ENCODE data around the gene AP1B1.
A peak's percentile ranks its signal among the peaks of the same experiment; 100 is the strongest.

AP1B1 gene

DNA sequence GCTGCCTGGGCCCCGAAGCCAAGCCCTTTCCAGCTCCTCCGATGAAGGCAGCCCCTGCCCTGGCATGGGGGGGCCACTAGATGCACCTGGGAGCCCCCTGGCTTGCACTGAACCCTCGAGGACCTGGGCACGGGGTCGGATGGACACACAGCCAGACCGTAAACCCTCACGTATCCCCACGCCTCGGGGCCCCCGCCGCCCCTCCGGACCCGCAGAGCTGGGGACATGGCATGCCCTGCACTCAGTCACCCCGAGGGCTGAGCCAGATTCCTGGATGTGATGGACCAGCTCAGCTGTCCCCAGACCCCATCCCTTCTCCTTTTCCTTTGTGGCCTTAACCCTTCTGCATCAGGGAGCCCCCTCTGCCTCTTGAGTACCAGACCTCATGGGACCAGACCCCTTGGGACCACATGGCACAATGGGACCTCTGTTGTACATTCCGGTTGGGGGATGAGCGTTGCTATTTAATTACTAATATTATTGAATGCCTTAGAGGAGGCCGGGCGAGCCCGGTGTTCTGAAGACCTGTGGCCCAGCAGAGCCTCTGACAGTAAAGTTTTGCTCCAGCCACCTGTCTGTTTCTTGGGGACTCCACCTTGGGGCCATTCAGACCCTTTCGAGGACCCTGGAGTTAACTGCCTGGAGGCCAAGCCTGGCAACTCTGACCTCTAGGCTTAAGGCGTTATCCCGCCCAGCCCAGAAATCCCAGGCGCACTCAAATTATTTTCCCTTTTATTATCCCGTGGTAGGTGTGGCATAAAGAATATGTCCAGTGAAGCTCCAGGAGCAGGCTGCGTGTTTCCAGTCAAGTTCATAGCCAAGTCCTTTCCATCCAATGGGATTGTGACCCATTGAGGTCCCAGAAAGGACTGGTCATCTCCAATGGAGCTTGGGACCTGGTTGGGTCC lies 75.9 kb downstream of the AP1B1 start:
- no peak for FAIRE-seq

DNA sequence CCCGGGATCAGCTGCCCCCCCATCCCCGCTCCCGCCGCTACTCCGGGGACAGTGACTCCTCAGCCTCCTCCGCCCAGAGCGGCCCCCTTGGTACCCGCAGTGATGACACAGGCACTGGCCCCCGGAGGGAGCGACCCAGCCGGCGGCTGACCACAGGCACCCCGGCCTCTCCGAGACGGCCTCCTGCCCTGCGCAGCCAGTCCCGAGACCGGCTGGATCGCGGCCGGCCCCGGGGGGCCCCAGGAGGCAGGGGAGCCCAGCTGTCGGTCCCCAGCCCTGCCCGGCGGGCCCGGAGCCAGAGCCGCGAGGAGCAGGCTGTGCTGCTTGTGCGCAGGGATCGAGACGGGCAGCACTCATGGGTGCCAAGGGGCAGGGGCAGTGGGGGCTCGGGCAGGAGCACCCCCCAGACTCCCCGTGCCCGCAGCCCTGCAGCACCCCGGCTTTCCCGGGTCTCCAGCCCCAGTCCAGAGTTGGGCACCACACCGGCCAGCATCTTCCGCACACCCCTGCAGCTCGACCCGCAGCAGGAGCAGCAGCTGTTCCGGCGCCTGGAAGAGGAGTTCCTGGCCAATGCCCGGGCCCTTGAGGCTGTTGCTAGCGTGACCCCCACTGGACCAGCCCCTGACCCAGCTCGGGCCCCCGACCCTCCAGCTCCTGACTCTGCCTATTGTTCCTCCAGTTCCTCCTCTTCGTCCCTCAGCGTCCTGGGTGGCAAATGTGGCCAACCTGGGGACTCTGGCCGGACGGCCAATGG lies 76.7 kb downstream of the AP1B1 start:
- no peak for FAIRE-seq

DNA sequence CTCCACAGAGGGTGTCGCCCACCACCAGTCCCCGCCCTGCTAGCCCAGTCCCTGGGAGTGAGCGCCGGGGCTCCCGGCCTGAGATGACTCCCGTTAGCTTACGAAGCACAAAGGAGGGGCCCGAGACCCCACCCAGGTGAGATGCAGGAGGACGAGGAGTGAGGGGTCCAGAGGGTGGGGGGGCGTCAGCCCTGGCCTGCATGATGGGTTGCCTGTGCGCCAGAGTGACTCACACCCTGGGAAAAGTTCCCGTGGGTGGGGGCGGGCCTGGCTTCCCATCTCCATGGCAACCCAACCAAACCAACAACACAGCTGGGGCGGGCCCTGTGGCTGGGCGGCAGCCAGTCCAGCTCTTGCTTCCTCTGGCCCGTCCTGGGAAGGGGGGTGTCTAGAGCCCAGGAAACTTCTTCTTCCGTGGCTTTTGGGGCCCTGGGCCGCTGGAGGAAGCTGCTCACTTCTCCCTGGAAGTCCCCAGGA lies 77.5 kb downstream of the AP1B1 start:
- peak; percentile 61 for FAIRE-seq

DNA sequence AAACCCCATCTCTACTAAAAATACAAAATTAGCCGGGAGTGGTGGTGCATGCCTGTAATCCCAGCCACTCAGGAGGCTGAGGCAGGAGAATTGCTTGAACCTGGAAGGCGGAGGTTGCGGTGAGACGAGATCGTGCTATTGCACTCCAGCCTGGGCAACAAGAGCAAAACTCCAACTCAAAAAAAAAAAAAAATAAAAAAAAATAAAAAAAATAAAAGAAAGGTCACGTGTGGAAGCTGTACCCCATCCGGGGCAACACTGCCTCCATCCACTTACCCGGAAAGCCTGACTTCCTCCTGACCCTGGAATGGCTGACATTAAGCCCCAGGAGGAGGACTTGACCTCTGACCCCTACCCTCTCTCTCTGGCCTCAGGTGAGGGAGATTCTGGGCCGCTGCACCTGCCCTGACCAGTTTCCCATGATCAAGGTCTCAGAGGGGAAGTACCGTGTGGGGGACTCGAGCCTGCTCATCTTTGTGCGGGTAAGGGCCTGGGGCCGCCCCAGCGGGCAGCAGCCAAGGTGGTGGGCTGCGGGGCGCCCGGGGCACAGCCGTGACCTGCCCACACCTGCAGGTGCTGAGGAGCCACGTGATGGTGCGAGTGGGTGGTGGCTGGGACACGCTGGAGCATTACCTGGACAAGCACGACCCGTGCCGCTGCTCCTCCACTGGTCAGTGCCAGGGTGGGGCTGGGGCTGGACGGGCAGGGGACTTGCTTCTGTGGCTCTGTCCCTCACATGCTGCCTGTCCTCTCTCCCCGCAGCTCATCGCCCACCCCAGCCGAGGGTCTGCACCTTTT lies 78.1 kb downstream of the AP1B1 start:
- FAIRE-seq, result no peak

DNA sequence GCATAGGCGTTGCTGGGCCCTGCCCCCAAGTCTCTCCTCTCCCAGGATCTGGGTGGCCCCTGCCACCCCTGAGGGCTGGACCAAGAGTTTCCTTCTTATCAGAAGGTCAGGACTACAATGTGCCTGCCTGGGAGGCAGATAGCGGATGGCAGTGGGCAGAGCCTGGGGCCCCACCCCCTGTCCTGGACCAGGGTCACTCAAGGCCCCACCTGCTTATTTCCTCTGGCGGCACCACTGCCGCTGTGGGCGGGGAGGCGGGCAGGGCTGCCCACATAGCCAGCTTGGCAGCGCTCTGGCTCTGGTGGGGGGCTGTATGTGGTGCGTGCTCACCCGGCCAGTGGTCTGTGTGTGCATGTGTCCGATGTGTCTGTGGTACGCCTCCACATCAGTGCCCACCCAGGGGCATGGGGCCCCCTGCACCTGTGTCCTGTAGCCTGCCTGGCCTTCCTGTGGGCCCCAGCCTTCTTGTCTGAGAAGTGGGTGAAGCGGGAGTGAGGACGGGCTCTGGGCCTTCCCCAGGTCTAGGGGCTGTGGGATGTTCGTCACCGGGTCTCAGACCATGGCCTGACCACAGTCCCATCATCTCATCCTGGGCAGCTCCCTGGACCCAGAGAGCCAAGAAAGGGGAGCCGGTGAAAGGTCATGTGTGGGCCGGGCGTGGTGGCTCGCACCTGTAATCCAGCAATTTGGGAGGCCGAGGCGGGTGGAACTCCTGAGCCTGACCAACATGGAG lies 78.9 kb downstream of the AP1B1 start:
- FAIRE-seq, result no peak

DNA sequence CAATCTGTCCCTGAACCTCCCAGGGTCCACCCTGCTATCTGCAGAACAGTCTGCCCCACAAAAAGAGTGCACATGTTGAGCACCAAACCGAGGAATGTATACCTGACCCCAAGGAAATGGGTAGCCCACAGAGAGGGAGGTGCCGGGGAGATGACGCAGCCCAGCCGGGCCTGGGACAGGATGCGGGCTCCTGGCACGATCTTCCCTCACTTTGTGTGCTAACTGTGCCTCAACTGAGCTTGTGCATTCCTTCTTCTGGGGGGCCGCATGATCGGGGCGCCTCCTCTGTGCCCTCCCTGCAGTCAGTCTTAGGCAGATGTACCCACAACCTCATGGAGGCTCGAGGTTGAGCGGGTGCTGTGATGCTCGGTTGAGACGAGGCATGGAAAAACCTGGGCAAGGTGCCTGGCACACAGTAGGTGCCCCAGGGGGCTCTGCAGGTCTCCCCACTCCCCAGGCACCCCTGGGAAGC lies 79.5 kb downstream of the AP1B1 start:
- no peak for FAIRE-seq

DNA sequence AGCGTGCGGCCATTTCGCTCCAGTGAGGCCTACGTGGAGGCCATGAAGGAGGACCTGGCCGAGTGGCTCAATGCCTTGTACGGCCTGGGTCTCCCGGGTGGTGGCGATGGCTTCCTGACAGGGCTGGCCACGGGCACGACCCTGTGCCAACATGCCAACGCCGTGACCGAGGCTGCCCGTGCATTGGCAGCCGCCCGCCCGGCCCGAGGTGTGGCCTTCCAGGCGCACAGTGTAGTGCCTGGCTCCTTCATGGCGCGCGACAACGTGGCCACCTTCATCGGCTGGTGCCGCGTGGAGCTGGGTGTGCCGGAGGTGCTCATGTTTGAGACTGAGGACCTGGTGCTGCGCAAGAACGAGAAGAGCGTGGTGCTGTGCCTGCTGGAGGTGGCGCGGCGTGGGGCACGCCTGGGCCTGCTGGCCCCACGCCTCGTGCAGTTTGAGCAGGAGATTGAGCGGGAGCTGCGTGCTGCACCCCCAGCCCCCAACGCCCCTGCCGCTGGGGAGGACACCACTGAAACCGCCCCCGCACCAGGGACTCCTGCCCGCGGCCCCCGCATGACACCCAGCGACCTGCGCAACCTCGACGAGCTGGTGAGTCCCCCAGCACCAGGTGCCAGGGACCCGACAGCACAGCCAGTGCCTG lies 80.1 kb downstream of the AP1B1 start:
- no peak for FAIRE-seq

DNA sequence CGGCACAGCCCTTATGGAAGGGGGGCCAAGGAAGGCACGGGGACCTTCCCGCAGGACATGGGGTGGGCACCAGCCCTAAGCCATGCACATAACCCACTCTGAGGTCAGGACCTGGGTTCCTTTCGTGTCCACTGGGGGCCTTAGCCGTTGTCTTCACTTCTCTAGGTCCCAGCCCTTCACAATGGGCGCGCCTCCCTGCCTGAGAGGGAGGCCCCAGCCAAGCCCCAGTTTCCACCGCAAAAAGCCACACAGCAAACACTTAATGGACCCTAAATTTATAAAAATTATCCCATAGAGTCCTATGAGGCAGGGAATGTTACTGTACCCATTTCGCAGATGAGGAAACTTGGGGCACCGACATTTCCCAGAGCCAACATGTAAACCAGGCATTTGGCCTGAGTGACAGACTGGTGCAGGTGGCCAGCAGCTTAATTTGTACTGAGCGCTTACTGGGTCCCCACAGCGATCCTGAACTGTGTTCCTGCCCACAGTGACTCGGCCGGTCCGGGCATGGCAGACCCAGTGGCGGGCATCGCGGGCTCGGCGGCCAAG lies 80.7 kb downstream of the AP1B1 start:
- no peak for FAIRE-seq

DNA sequence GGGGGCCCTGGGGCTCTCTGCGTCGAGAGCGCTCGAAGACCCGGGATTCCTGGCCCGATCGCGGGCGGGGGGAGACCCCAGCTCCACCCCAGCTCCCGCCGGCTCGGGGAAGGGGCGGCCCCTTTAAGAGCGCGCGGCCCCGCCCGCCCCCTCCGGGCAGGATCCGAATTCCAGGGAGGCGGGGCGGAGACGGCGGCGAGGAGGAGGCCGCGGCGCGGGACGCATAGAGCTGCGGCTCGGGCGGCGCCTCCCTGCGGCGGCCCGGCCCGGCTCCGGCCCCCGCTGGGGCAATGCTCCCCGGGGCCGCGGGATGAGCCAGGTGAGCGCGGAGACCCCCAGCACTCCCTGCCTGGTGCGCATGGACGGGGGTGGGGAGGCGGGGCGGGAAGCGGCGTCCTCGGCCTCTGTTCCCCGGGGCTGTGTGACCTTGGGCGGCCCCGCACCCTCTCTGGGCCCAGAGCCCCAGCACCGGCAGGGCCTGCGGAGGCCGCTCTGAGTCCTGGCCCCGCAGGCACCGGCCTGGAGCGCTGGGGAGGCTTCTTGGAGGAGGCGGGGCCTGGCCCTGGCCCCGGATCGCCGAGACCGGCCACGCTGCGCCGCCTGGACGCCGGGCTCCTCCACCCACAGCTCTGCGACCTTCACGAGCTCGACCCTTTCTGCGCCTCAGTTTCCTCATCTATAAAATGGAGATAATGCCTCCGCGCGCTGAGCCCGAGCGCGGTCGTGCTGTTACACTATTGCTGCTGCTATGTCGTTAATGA lies 81.4 kb downstream of the AP1B1 start:
- no peak for FAIRE-seq

DNA sequence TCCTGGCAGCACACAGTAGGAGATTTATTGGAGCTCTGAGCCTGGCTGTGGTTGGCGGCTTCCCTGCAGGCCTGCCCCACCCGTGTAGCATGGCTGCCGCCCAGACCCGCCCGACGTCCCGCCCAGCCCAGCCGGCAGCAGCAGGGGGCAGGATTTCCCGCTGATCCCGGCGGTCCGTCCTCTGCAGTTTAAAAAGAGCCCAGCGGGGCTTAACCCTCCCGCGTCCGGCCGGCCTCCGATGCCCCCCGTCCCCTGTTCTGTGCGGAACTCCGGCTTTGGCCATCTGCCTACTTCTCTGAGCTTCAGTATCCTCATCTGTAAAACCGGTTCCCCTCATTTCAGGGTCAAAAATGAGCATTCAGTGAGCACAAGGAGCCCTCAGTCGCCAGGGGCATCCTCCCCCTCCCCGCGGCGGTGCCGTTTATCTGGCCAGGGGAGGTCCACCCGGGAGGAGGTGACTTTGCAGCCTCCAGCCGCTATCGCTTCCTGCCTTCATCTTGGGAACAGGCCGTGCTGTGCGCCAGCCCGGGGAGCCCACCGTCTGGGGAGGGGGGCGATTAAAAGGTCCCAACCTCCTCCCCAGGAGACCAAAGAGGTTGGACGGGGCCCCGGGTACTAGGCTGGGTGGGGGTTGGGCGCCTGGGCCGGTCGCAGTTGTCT lies 82.1 kb downstream of the AP1B1 start, which contains the start of gene GAS2L1:
TSS of gene GAS2L1 (plus strand) at position 476 of the 660 bp plus-strand sequence. CDS start 1,456 bp downstream, outside the sequence.
- no peak for FAIRE-seq

DNA sequence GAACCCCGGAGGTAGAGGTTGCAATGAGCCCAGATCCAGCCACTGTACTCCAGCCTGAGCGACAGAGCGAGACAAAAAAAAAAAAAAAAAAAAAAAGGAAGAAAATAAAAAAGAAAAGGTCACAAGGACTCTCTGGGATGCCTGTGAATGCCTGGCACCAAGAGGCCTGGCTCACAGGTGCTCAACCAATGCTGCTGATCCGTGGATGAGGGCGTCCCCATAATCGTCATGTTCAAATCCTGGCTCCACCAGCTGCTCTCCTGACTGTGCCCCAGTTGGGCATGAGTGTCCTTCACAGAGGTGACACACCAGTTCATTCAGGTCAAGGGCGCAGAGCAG lies 82.6 kb downstream of the AP1B1 start:
- no peak for FAIRE-seq

DNA sequence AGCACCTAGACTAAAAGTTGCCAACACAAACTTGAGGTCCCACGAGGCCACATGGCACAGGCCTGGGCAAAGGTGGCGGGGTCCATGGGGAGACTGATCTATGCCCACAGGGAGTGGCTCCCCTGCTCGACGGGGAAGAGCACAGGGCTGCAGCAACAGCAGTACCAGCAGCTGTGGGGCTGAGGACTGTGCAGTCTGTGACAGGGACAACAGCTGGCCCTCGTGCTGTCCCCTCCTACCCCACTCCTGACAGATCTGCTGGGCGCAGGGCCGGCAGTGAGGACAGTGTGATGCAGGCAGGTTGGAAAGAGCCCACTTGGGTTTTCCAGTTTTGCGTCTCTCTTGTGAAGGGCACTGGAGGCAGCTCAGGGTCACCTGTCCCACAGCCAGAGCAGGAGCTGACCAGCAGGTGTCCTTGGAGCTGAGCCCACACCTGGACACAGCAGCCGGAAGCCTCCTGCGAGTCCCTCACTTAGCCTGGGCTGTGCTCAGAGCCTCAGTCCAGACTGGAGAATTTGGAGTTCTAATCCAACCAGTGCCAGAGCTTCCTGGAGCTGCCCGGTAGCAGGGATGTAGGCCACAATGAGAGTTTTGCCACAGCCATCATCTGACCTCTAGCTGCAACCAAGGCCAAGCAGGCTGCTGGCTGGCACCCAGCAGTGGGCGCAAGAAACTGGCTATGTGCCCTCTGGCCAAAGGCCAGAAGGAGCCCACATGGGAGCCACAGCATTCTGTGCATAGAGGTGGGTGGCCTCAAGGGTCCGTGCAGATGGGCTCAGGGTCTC lies 85.5 kb downstream of the AP1B1 start:
- no peak for FAIRE-seq

DNA sequence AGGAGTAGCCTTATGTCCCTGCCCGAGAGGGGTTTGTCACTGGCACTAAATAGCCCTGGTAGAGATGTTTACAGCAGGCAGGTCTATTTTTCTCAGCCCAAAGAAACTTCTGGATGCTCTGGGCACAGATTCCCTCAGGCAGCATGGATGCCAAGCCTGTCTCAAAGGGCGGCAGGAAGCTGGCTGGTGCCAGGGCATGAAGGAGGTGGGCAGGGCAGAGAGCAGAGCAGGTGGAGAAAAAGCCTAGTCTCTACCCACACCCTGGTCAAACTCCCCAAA lies 86.0 kb downstream of the AP1B1 start:
- no peak for FAIRE-seq

DNA sequence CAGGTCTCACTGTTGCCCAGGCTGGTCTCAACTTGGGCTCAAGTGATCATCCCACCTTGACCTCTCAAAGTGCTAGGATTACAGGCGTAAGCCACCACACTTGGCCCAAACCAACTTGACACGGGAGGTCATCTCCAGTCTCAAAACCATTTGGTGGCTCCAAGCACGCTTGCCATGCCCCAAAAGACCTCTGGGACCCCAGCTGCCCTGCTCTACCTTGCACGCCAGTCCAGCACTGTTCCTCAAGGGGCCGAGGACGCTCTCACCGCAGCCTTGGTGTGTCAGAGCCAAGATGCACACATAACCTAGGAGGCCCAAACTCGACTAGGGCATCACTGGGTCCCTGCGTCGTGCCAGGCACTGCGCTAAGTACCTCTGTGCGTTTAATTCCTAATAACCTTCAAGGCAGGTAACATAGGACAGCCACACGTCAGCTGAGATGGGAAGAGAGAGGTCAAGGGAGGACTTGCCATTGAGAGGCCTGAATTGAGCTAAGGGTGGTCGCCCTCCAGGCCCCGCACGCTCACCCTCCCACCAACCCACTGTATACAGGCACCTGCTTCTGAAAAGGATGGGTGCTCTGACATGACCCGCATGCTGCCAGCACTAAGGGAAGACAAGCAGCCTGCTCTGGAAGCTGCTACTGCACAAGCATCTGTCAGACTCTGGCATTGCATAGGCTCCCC lies 86.5 kb downstream of the AP1B1 start:
- no peak for FAIRE-seq

DNA sequence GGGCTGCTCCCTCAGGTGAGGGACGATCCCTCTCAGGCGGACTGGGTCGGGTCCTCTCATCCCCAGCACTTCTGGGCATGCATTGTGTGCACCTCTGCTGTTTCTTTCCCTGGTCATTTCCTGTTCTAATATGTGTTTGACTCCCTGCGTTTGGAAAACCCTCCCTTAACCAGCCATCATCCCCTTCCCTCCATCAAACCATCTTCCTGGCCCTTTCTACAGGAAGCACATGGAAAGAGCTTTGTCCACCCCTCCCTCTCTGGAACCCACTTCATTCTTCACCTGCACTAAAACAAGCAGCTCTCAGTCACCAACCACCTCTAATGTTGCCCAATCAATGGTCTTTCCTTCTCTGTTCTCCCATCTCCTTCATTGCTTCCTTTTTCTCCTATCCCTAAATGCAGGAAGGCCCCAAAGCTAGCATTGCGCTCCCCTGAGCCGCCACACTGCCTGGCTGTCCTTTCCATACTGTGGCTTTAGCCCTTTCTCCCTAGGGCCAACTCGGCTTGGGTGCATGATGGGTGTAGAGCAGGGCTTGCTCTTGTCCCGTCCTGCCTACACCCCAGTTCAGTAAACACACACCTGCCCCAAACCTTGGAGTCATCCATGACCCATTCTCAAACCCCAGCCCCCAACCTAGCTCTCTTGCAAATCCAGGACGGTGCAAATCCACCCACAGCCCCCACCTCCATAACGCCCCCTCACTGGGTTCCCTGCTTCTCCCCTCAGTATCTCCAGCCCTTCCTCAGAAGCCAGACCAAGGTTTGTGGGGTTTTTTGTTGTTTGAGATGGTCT lies 87.4 kb downstream of the AP1B1 start:
- FAIRE-seq, result peak; percentile 83

DNA sequence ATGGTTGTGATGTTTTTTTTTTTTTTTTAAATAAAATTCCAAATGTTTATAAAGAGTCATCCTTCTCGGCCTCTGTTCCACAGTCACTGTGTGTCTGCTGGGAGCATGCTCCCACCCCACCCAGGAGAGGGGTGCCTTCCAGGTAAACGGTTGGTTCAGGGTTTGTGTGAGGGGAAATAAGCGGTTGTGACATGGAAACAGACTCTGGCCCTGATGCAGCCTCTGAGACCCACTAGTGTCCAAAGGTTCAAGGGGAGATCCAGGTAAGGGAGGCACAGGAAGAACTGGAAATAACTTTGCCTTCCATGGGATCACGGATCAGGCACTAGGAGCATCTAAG lies 87.9 kb downstream of the AP1B1 start:
- no peak for FAIRE-seq

DNA sequence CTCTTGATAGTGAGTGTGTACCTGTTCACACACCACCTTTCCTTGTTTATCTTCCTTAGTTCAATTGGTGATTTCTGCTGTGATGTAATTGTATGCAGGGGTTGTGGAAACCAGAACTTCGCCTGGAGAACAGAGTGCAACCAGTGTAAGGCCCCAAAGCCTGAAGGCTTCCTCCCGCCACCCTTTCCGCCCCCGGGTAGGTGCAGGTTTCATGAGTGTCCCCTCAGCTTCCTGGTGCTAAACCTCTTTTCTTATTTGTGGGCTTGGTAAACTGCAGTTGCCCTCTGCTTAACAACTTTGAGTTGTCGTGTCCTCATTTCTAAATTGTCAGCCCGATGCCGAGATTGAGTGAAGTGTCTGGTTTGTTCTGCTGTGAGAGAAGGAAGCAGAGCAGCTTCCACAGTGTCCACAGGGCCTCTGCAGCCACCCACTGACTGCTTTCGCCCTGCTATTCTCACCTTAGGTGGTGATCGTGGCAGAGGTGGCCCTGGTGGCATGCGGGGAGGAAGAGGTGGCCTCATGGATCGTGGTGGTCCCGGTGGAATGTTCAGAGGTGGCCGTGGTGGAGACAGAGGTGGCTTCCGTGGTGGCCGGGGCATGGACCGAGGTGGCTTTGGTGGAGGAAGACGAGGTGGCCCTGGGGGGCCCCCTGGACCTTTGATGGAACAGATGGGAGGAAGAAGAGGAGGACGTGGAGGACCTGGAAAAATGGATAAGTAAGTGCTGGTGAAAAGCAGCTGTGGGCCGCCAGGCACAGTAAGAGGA lies 89.1 kb downstream of the AP1B1 start:
- FAIRE-seq, result no peak
